Measurements from ENCODE around the gene NFE2.
A peak's percentile ranks its signal among the peaks of the same experiment; 100 is the strongest.

NFE2 gene

GRCh38 chr12:54251667-54252284, 49.0 kb downstream of the NFE2 start:
- peak; percentile 63 for DNase-seq (ENCODE audit: low read depth)
- TF ChIP-seq, protein P1, sequence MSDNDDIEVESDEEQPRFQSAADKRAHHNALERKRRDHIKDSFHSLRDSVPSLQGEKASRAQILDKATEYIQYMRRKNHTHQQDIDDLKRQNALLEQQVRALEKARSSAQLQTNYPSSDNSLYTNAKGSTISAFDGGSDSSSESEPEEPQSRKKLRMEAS (IDR thresholded peaks at IDR 0.05; ENCODE audit: low read depth, low read length) = no peak
- TF ChIP-seq, protein P2, sequence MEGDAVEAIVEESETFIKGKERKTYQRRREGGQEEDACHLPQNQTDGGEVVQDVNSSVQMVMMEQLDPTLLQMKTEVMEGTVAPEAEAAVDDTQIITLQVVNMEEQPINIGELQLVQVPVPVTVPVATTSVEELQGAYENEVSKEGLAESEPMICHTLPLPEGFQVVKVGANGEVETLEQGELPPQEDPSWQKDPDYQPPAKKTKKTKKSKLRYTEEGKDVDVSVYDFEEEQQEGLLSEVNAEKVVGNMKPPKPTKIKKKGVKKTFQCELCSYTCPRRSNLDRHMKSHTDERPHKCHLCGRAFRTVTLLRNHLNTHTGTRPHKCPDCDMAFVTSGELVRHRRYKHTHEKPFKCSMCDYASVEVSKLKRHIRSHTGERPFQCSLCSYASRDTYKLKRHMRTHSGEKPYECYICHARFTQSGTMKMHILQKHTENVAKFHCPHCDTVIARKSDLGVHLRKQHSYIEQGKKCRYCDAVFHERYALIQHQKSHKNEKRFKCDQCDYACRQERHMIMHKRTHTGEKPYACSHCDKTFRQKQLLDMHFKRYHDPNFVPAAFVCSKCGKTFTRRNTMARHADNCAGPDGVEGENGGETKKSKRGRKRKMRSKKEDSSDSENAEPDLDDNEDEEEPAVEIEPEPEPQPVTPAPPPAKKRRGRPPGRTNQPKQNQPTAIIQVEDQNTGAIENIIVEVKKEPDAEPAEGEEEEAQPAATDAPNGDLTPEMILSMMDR (IDR thresholded peaks at IDR 0.05; ENCODE audit: low read depth, low read length) = peak; percentile 72
- TF ChIP-seq MYC (IDR thresholded peaks at IDR 0.05; ENCODE audit: low read depth, low read length) = no peak
- no peak overlapping the region for H3K4me3 ChIP-seq (ENCODE audit: low read depth, low read length)

GRCh38 chr12:54249489-54249888, 51.3 kb downstream of the NFE2 start:
- no peak for DNase-seq (ENCODE audit: low read depth)
- TF ChIP-seq POLR2A (IDR thresholded peaks at IDR 0.05; ENCODE audit: extremely low read depth, insufficient read length) (no peak), MYC (IDR thresholded peaks at IDR 0.05; ENCODE audit: low read depth, low read length) (no peak)
- TF ChIP-seq, protein P1 (IDR thresholded peaks at IDR 0.05; ENCODE audit: low read depth, low read length) = no peak
- TF ChIP-seq, protein P2 (IDR thresholded peaks at IDR 0.05; ENCODE audit: low read depth, low read length) = no peak
- no peak overlapping the region for H3K4me3 ChIP-seq (ENCODE audit: low read depth, low read length)

DNA sequence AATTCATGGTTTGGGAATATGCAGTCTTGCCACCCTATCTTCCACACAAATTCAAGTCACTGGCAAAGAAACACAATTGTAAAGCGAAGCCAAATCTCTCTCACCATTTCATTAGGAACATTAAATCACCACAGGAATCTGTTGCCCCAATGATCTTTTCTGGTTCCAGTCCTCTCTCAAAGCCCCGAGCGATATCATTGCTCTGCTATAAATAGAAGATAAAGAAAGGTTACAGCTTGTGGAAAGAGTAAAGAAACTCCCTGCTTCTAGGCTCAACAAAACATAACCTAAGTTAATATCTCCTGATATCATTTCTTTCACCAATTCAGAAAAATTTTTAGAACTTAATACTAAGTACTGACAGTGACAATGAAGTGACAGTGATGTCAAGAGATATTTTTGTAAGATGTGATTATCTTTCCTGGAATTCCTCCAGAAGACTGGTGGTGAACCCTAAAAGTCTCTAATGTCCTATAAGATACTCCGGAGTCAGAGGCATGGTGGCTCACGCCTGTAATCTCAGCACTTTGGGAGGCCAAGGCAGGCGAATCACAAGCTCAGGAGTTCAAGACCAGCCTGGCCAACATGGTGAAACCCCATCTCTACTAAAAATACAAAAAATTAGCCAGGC, 54.7 kb downstream of the NFE2 start:
- H3K4me3 ChIP-seq (ENCODE audit: low read depth, low read length) = no peak overlapping the region
- DNase-seq (ENCODE audit: low read depth) = no peak
- TF ChIP-seq, protein P1 (IDR thresholded peaks at IDR 0.05; ENCODE audit: low read depth, low read length) = no peak
- TF ChIP-seq MYC (IDR thresholded peaks at IDR 0.05; ENCODE audit: low read depth, low read length) (no peak), POLR2A (IDR thresholded peaks at IDR 0.05; ENCODE audit: extremely low read depth, insufficient read length) (no peak)
- TF ChIP-seq, protein P2 (IDR thresholded peaks at IDR 0.05; ENCODE audit: low read depth, low read length) = no peak

Measured in NB4 (cell line).